ENCODE data around the gene MAPKBP1. TPM values are rescaled to one million over a fixed set of nuclear protein-coding genes. Genes with fewer than 3 reads are reported as not detected.

Gene MAPKBP1
- total and polyA plus RNA-seq, 2 of the 8 experiments (the other 6 are each of a cell fraction or from before 2014, with no cell fraction given) = 4.3 to 11.3 TPM

GRCh38 chr15:41779662-41780157 is 5.4 kb downstream of the MAPKBP1 start:
- H2BK120ac ChIP-seq (replicated peaks; ENCODE audit: low read depth, low read length) = no peak overlapping the region
- 86% methylated on average over 4 of the region's 4 CpGs; no CpG with 5 or more reads in 1 of the 2 experiments for WGBS, 2 experiments (ENCODE audit: extremely low coverage in 1 of 2, insufficient coverage in 1 of 2, insufficient read length in 1 of 2, insufficient replicate concordance in 2 of 2, low coverage in 1 of 2, low lambda C conversion rate in 2 of 2, missing lambda C conversion rate in 1 of 2)
- no peaks in the 10 kb centered on the region for H3K27me3 ChIP-seq (replicated peaks in 1 of 4; ENCODE audit: control insufficient read depth in 3 of 4, extremely low read depth in 1 of 4, insufficient read depth in 3 of 4, low read length in 3 of 4)
- no peak overlapping the region for H4K5ac ChIP-seq (ENCODE audit: insufficient read length, low read depth, low read length)
- H2AK5ac ChIP-seq (ENCODE audit: low read depth, low read length) = no peak overlapping the region
- no peak overlapping the region for H3K18ac ChIP-seq (ENCODE audit: extremely low read depth, low read length)
- H3K4ac ChIP-seq (replicated peaks; ENCODE audit: insufficient read length, low read depth, low read length) = no peak overlapping the region
- no peak overlapping the region for H3K4me3 ChIP-seq (ENCODE audit: extremely low read depth in 1 of 4, insufficient read depth in 2 of 4, low read depth in 3 of 4, low read length in 4 of 4)
- H3K79me2 ChIP-seq (ENCODE audit: control insufficient read depth in 1 of 2, insufficient read depth in 2 of 2, low read length in 2 of 2) = peaks cover 0 to 12% of the 10 kb centered on the region in 2 experiments; a peak in 2 of 4 replicates
- no peak overlapping the region for H3K14ac ChIP-seq (ENCODE audit: insufficient read length)
- H2BK5ac ChIP-seq (ENCODE audit: low read depth, low read length) = no peak overlapping the region
- TF ChIP-seq CBX5 (IDR thresholded peaks at IDR 0.05; ENCODE audit: low read depth, low read length) = no peak
- no peak for TF ChIP-seq TAF7 (optimal IDR thresholded peaks at IDR 0.05; ENCODE audit: borderline replicate concordance, low read depth, low read length)
- no peak for TF ChIP-seq ATF2 (IDR thresholded peaks at IDR 0.05; ENCODE audit: low read length)
- TF ChIP-seq CREB1 (IDR thresholded peaks at IDR 0.05) = no peak
- TF ChIP-seq JUND (IDR thresholded peaks at IDR 0.05; ENCODE audit: low read length) = no peak
- TF ChIP-seq SP1 (IDR thresholded peaks at IDR 0.05; ENCODE audit: low read depth, low read length) = no peak
- no peak for TF ChIP-seq SRF (IDR thresholded peaks at IDR 0.05; ENCODE audit: low read depth, low read length)
- TF ChIP-seq KDM4A (IDR thresholded peaks at IDR 0.05; ENCODE audit: low read depth, low read length, severe bottlenecking) = no peak
- no peak for TF ChIP-seq EGR1 (IDR thresholded peaks at IDR 0.05; ENCODE audit: borderline replicate concordance, low read depth, low read length)
- TF ChIP-seq EP300 (IDR thresholded peaks at IDR 0.05; ENCODE audit: borderline replicate concordance in 1 of 2, low read depth in 2 of 2, low read length in 2 of 2) = no peak
- TF ChIP-seq CBX8 (IDR thresholded peaks at IDR 0.05; ENCODE audit: borderline replicate concordance, low read depth, low read length) = no peak
- no peak for TF ChIP-seq YY1 (IDR thresholded peaks at IDR 0.05; ENCODE audit: low read depth, low read length)
- no peak overlapping the region for H3K27ac ChIP-seq (ENCODE audit: low read depth, low read length)
- no peak overlapping the region for H4K8ac ChIP-seq (ENCODE audit: extremely low read depth, insufficient read depth, low read length)
- no peak overlapping the region for H3K4me2 ChIP-seq (ENCODE audit: insufficient read depth in 1 of 2, low read depth in 2 of 2, low read length in 2 of 2)
- H2BK12ac ChIP-seq (ENCODE audit: low read depth, low read length) = no peak overlapping the region
- no peak overlapping the region for H2BK20ac ChIP-seq (ENCODE audit: low read length)
- H3K9ac ChIP-seq (replicated peaks in 1 of 4; ENCODE audit: extremely low read depth in 1 of 4, low read depth in 3 of 4, low read length in 3 of 4) = no peak overlapping the region
- ChIA-PET CTCF (ENCODE audit: partially characterized antibody) (interaction anchor here (0.8 to 1.6 kb wide), 4 partner anchors 20 to 32 kb away, joined by 3 to 5 read pairs (median 4); no protein-coding TSS in a partner anchor), POLR2A (ENCODE audit: partially characterized antibody) (no interaction called here)
- no peak overlapping the region for H4K91ac ChIP-seq (replicated peaks; ENCODE audit: insufficient read length, low read length)
- H3K4me1 ChIP-seq (replicated peaks in 1 of 4; ENCODE audit: control insufficient read depth in 3 of 4, insufficient read depth in 4 of 4, low read length in 3 of 4) = peaks cover 2 to 28% (median 10%) of the 10 kb centered on the region in 4 experiments; a peak in 6 of 7 replicates
- peaks cover 8% of the 10 kb centered on the region for H3K23me2 ChIP-seq (ENCODE audit: low read depth, low read length)
- no peak overlapping the region for H3K23ac ChIP-seq (ENCODE audit: insufficient read length)
- no peaks in the 10 kb centered on the region for H3K9me3 ChIP-seq (ENCODE audit: insufficient read depth in 2 of 2, low read depth in 1 of 2, low read length in 1 of 2)
- FAIRE-seq (no peak), DNase-seq (ENCODE audit: low read depth in 1 of 2, low spot score in 2 of 2) (no peak)
- H2AFZ ChIP-seq (ENCODE audit: low read length) = no peak overlapping the region
- H3K36me3 ChIP-seq (ENCODE audit: control insufficient read depth in 2 of 4, insufficient read depth in 4 of 4, low read length in 3 of 4) = no peaks in the 10 kb centered on the region
- no peaks in the 10 kb centered on the region for H4K20me1 ChIP-seq (replicated peaks in 1 of 2; ENCODE audit: control insufficient read depth in 1 of 2, insufficient read depth in 2 of 2, low read length in 2 of 2)
- no peak overlapping the region for H3K56ac ChIP-seq (replicated peaks; ENCODE audit: insufficient read length, low read depth, low read length)
- no peak overlapping the region for H2BK15ac ChIP-seq (ENCODE audit: low read length)
- H3K79me1 ChIP-seq (ENCODE audit: low read depth, low read length) = no peaks in the 10 kb centered on the region; the same call in 1 of the 2 replicates

All from H1 (cell line).